Neural progenitor cell (in vitro differentiated cells): Measurements from ENCODE around the gene DNAJC8.

Experiments
- EZH2 ChIP-seq: fragments of 200-600 bp; sonication (generic); IDR thresholded peaks from 2 replicates; pipeline ENCODE4 v1.6.1; 2017; ENCODE audit warnings: antibody characterized with exemption, mild to moderate bottlenecking, moderate library complexity
- EZH2phosphoT487 ChIP-seq: fragments of 200-600 bp; sonication (generic); IDR thresholded peaks from 2 replicates; pipeline ENCODE4 v1.6.1; 2017; ENCODE audit warnings: antibody characterized with exemption
- TF ChIP-seq, protein P1 (sequence below): fragments of 200-600 bp; sonication (generic); IDR thresholded peaks from 2 replicates; pipeline ENCODE4 v1.5.1; 2017; ENCODE audit warnings: antibody characterized with exemption, mild to moderate bottlenecking

DNA sequence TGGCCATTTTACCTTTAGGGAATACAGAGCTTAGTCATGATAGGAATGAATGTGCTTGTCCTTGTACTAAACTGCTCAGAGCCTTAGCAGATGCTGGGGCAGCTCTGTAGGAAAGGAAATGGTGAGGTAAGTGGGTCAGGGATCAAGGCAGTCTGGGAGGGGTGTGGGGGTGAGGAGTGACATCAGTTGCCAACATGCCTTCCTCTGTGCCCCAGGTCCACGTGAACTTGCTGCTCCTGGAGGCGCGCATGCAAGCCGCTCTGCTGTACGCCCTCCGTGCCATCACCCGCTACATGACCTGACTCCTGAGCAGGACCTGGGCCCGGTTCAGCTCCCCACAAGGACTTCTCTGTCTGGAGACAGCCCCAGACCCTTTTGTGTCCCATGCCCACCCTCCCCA is 47.7 kb upstream of the DNAJC8 start:
- TF ChIP-seq, protein P1, sequence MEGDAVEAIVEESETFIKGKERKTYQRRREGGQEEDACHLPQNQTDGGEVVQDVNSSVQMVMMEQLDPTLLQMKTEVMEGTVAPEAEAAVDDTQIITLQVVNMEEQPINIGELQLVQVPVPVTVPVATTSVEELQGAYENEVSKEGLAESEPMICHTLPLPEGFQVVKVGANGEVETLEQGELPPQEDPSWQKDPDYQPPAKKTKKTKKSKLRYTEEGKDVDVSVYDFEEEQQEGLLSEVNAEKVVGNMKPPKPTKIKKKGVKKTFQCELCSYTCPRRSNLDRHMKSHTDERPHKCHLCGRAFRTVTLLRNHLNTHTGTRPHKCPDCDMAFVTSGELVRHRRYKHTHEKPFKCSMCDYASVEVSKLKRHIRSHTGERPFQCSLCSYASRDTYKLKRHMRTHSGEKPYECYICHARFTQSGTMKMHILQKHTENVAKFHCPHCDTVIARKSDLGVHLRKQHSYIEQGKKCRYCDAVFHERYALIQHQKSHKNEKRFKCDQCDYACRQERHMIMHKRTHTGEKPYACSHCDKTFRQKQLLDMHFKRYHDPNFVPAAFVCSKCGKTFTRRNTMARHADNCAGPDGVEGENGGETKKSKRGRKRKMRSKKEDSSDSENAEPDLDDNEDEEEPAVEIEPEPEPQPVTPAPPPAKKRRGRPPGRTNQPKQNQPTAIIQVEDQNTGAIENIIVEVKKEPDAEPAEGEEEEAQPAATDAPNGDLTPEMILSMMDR, result no peak
- TF ChIP-seq EZH2phosphoT487 (no peak), EZH2 (no peak)
